ENCODE measurements around the gene QRFPR. TPM values are rescaled to one million over a fixed set of nuclear protein-coding genes. Genes with fewer than 3 reads are reported as not detected.

Gene QRFPR
- total and polyA plus RNA-seq, 2 of the 4 experiments (the other 2 are of a cell fraction) = not detected

DNA sequence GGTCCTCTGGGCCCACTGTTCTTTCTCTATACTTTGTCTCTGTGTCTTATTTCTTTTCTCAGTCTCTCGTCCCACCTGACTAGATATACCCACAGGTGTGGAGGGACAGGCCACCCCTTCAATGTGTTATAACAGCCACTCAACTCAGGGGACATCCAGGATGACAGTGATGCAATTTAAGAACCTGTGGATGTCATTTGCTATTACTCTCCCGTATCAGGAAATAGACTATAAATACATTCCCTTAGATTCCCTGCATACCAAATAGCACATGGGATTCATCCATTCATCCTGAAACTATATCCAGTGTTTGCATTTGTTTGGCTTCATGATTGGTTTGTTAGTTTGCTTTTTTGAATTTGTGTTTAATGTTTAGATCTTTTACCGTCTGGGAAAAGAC, 16.6 kb upstream of the QRFPR start:
- Histone ChIP-seq H2BK120ac (ENCODE audit: low read depth, low read length) (no peak overlapping the region), H2AFZ (replicated peaks; ENCODE audit: low read length, poor library complexity) (no peak overlapping the region), H4K20me1 (ENCODE audit: insufficient read depth, low read length) (no peaks in the 10 kb centered on the region), H3K9me1 (ENCODE audit: insufficient read depth, low read length) (no peaks in the 10 kb centered on the region), H3K4me2 (ENCODE audit: low read depth, low read length) (no peak overlapping the region), H3K9ac (ENCODE audit: low read depth, low read length) (no peak overlapping the region), H2AK5ac (ENCODE audit: low read depth, low read length) (no peak overlapping the region), H2BK20ac (ENCODE audit: low read depth, low read length) (no peak overlapping the region), H4K5ac (ENCODE audit: low read depth, low read length) (no peak overlapping the region), H2BK15ac (ENCODE audit: low read depth, low read length) (no peak overlapping the region), H3K56ac (ENCODE audit: extremely low read depth, insufficient read depth, low read length) (no peak overlapping the region), H3K4ac (ENCODE audit: low read depth, low read length) (no peak overlapping the region), H3K4me3 (ENCODE audit: insufficient read depth, low read depth, low read length) (no peak overlapping the region), H2BK5ac (ENCODE audit: low read depth, low read length, poor library complexity, severe bottlenecking) (no peak overlapping the region), H4K91ac (ENCODE audit: insufficient read depth, low read depth, low read length) (no peak overlapping the region), H3K18ac (ENCODE audit: low read depth, low read length) (no peak overlapping the region), H3K4me1 (ENCODE audit: control insufficient read depth, insufficient read depth, low read length) (no peaks in the 10 kb centered on the region), H3K14ac (replicated peaks; ENCODE audit: low read depth, low read length) (no peak overlapping the region), H3K27ac (ENCODE audit: insufficient read depth, low read length) (no peak overlapping the region), H4K8ac (ENCODE audit: low read depth in 2 of 2, low read length in 2 of 2) (no peak overlapping the region), H3K36me3 (ENCODE audit: control insufficient read depth, insufficient read depth, low read length) (no peaks in the 10 kb centered on the region), H3K9me3 (ENCODE audit: control insufficient read depth, insufficient read depth, low read length) (no peaks in the 10 kb centered on the region), H3K23ac (ENCODE audit: low read depth, low read length) (no peak overlapping the region), H2AK9ac (replicated peaks; ENCODE audit: low read depth, low read length, poor library complexity) (no peak overlapping the region), H3K79me1 (ENCODE audit: low read depth in 1 of 2, low read length in 2 of 2) (no peaks in the 10 kb centered on the region), H3K27me3 (ENCODE audit: control insufficient read depth, insufficient read depth, low read length) (no peaks in the 10 kb centered on the region)
- in situ Hi-C loops (cut with MboI; ENCODE audit: low sequenced_read_pairs) = no loop called here
- no CpG with 5 or more reads among the region's 3 CpGs for WGBS, 2 experiments (ENCODE audit: extremely low coverage in 2 of 2, insufficient read length in 1 of 2)
- DNase-seq (no peak), ATAC-seq (ENCODE audit: low read depth) (no peak)
- no TSS peak for BruUV-seq (replicated peaks)
- POLR2A ChIA-PET (ENCODE audit: unreplicated experiment) = no interaction called here
- TF ChIP-seq FOS (IDR thresholded peaks at IDR 0.05; ENCODE audit: low read depth, low read length) = no peak
- no peak for TF ChIP-seq MAZ (IDR thresholded peaks at IDR 0.05; ENCODE audit: borderline replicate concordance, low read depth, low read length)
- TF ChIP-seq, protein P1, sequence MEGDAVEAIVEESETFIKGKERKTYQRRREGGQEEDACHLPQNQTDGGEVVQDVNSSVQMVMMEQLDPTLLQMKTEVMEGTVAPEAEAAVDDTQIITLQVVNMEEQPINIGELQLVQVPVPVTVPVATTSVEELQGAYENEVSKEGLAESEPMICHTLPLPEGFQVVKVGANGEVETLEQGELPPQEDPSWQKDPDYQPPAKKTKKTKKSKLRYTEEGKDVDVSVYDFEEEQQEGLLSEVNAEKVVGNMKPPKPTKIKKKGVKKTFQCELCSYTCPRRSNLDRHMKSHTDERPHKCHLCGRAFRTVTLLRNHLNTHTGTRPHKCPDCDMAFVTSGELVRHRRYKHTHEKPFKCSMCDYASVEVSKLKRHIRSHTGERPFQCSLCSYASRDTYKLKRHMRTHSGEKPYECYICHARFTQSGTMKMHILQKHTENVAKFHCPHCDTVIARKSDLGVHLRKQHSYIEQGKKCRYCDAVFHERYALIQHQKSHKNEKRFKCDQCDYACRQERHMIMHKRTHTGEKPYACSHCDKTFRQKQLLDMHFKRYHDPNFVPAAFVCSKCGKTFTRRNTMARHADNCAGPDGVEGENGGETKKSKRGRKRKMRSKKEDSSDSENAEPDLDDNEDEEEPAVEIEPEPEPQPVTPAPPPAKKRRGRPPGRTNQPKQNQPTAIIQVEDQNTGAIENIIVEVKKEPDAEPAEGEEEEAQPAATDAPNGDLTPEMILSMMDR (conservative IDR thresholded peaks at IDR 0.05; ENCODE audit: low read depth, low read length) = no peak
- TF ChIP-seq MXI1 (IDR thresholded peaks at IDR 0.05; ENCODE audit: borderline replicate concordance, low read depth, low read length) = no peak
- TF ChIP-seq SMC3 (IDR thresholded peaks at IDR 0.05; ENCODE audit: low read depth, low read length) = no peak
- TF ChIP-seq RAD21 (IDR thresholded peaks at IDR 0.05; ENCODE audit: low read length) = no peak
- TF ChIP-seq RCOR1 (IDR thresholded peaks at IDR 0.05; ENCODE audit: insufficient replicate concordance, low read length) = no peak
- TF ChIP-seq, protein P2, sequence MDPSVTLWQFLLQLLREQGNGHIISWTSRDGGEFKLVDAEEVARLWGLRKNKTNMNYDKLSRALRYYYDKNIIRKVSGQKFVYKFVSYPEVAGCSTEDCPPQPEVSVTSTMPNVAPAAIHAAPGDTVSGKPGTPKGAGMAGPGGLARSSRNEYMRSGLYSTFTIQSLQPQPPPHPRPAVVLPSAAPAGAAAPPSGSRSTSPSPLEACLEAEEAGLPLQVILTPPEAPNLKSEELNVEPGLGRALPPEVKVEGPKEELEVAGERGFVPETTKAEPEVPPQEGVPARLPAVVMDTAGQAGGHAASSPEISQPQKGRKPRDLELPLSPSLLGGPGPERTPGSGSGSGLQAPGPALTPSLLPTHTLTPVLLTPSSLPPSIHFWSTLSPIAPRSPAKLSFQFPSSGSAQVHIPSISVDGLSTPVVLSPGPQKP (IDR thresholded peaks at IDR 0.05; ENCODE audit: borderline replicate concordance, low read depth, low read length) = no peak
- TF ChIP-seq BHLHE40 (IDR thresholded peaks at IDR 0.05; ENCODE audit: low read depth, low read length) = no peak
- no peak for TF ChIP-seq MAFK (IDR thresholded peaks at IDR 0.05; ENCODE audit: low read depth, low read length)
- TF ChIP-seq NFE2L2 (IDR thresholded peaks at IDR 0.05; ENCODE audit: low read depth, low read length) = no peak
- TF ChIP-seq RFX5 (IDR thresholded peaks at IDR 0.05; ENCODE audit: low read depth, low read length) = no peak
- dilution Hi-C loops (cut with HindIII; ENCODE audit: low sequenced_read_pairs, unreplicated experiment) = no loop called here
- CTCF ChIA-PET = no interaction called here
- intact Hi-C loops (cut with micrococcal nuclease) = no loop called here

Data from IMR-90 (cell line).